Measurements from ENCODE around the gene DIS3L2. TPM values are rescaled to one million over a fixed set of nuclear protein-coding genes. Genes with fewer than 3 reads are reported as not detected.

DIS3L2 gene
- total and polyA plus RNA-seq, 2 of the 4 experiments (the other 2 are of a cell fraction), result 14.7 to 19.2 TPM

GRCh38 chr2:232292395-232293154, 331.1 kb downstream of the DIS3L2 start:
- Histone ChIP-seq H3K23ac (ENCODE audit: low read depth, low read length) (no peak overlapping the region), H3K18ac (ENCODE audit: low read depth, low read length) (no peak overlapping the region), H4K5ac (ENCODE audit: low read depth, low read length) (no peak overlapping the region), H4K91ac (ENCODE audit: insufficient read depth, low read depth, low read length) (no peak overlapping the region), H3K4me2 (ENCODE audit: low read depth, low read length) (no peak overlapping the region), H3K9me1 (ENCODE audit: insufficient read depth, low read length) (peaks cover 16% of the 10 kb centered on the region; the same call in 1 of the 2 replicates), H2BK120ac (ENCODE audit: low read depth, low read length) (no peak overlapping the region), H3K9me3 (ENCODE audit: control insufficient read depth, insufficient read depth, low read length) (no peaks in the 10 kb centered on the region), H3K27ac (ENCODE audit: insufficient read depth, low read length) (no peak overlapping the region), H4K8ac (ENCODE audit: low read depth in 2 of 2, low read length in 2 of 2) (no peak overlapping the region), H3K4me3 (ENCODE audit: insufficient read depth, low read depth, low read length) (no peak overlapping the region), H2BK20ac (ENCODE audit: low read depth, low read length) (no peak overlapping the region), H4K20me1 (ENCODE audit: insufficient read depth, low read length) (no peaks in the 10 kb centered on the region; the same call in 1 of the 2 replicates), H3K14ac (replicated peaks; ENCODE audit: low read depth, low read length) (no peak overlapping the region), H3K4me1 (ENCODE audit: control insufficient read depth, insufficient read depth, low read length) (peaks cover 1% of the 10 kb centered on the region; the same call in 1 of the 2 replicates), H2AFZ (replicated peaks; ENCODE audit: low read length, poor library complexity) (peak overlapping the region; percentile 37), H2BK15ac (ENCODE audit: low read depth, low read length) (no peak overlapping the region), H2AK9ac (replicated peaks; ENCODE audit: low read depth, low read length, poor library complexity) (peak overlapping the region; percentile 20), H3K4ac (ENCODE audit: low read depth, low read length) (no peak overlapping the region), H2BK5ac (ENCODE audit: low read depth, low read length, poor library complexity, severe bottlenecking) (no peak overlapping the region), H3K56ac (ENCODE audit: extremely low read depth, insufficient read depth, low read length) (no peak overlapping the region), H2AK5ac (ENCODE audit: low read depth, low read length) (no peak overlapping the region), H3K27me3 (ENCODE audit: control insufficient read depth, insufficient read depth, low read length) (no peaks in the 10 kb centered on the region), H3K79me1 (ENCODE audit: low read depth in 1 of 2, low read length in 2 of 2) (no peaks in the 10 kb centered on the region; a peak in 1 of 4 replicates), H3K36me3 (ENCODE audit: control insufficient read depth, insufficient read depth, low read length) (no peaks in the 10 kb centered on the region), H3K9ac (ENCODE audit: low read depth, low read length) (no peak overlapping the region)
- in situ Hi-C loops (cut with MboI; ENCODE audit: low sequenced_read_pairs) (no loop called here), dilution Hi-C loops (cut with HindIII; ENCODE audit: low sequenced_read_pairs, unreplicated experiment) (no loop called here), intact Hi-C loops (cut with micrococcal nuclease) (no loop called here)
- DNase-seq, result peak; percentile 51
- no TSS peak for BruUV-seq (replicated peaks)
- CTCF ChIA-PET, result interaction anchor here (0.6 to 1.8 kb wide), 6 partner anchors 10 to 367 kb away, joined by 3 to 8 read pairs (median 3); no protein-coding TSS in a partner anchor
- POLR2A ChIA-PET (ENCODE audit: unreplicated experiment), result no interaction called here
- peak; percentile 65 for TF ChIP-seq SMC3 (IDR thresholded peaks at IDR 0.05; ENCODE audit: low read depth, low read length)
- no peak for TF ChIP-seq MXI1 (IDR thresholded peaks at IDR 0.05; ENCODE audit: borderline replicate concordance, low read depth, low read length)
- TF ChIP-seq RAD21 (IDR thresholded peaks at IDR 0.05; ENCODE audit: low read length), result peak; percentile 69
- TF ChIP-seq CTCF (conservative IDR thresholded peaks at IDR 0.05; ENCODE audit: low read depth, low read length), result peak; percentile 63
- WGBS, 2 experiments (ENCODE audit: extremely low coverage in 2 of 2, insufficient read length in 1 of 2), result 72% methylated on average over 3 of the region's 9 CpGs; no CpG with 5 or more reads in 1 of the 2 experiments
- ATAC-seq (ENCODE audit: low read depth), result peak; percentile 71
